Measurements from ENCODE around the gene POLR3C.

Gene POLR3C

DNA sequence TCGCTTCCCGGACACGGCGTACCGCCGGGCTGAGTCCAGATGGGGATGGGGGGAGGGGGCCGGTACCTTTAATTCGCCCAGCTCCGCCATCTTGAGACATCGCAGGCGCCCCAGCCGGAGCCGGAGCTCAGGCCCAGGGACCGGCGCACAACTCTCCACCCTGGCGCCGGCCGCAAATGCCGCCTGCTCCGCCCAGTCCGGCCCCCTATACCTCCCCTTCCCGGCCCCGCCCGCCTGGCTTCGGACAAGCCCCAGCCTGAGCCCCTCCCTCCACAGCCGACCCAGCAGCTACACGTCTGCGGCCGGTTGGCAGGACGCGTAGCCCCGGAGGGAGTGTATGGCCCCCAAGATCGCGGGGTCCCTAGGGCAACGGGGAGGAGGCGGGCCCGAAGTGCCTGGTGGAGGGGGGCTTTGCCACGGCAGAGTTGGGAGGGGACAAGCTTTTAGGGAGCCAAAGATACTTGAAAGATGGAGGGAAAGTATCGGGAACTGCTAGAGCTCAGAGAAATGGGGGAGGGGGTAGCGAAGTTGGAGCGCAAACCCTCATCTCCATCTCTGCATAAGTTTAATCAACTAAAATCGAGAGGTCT is 35.0 kb downstream of the POLR3C start, which contains the start of gene PIAS3:
Gene PIAS3 (minus strand): TSS at position 181 of the 590 bp plus-strand sequence. CDS start 91 bp downstream, at position 90.
- no peaks in the 10 kb centered on the region for H3K27me3 ChIP-seq (ENCODE audit: control insufficient read depth, insufficient read depth, low read length)
- H3K27ac ChIP-seq (ENCODE audit: low read depth, low read length): peak within 1 kb of the TSS; percentile 86
- H3K9ac ChIP-seq (ENCODE audit: low read length): peak within 1 kb of the TSS; percentile 58
- H3K4me1 ChIP-seq (ENCODE audit: control insufficient read depth, insufficient read depth, low read length): peaks cover 9% of the 10 kb centered on the region
- peaks cover 22% of the 10 kb centered on the region for H3K36me3 ChIP-seq (ENCODE audit: control insufficient read depth, insufficient read depth, low read length)
- H3K4me3 ChIP-seq (ENCODE audit: low read length): peak within 1 kb of the TSS; percentile 92

GRCh38 chr1:145859491-145860023 is 35.6 kb downstream of the POLR3C start:
- H3K36me3 ChIP-seq (ENCODE audit: control insufficient read depth, insufficient read depth, low read length): peaks cover 16% of the 10 kb centered on the region
- H3K27ac ChIP-seq (ENCODE audit: low read depth, low read length): peak overlapping the region; percentile 86
- H3K4me1 ChIP-seq (ENCODE audit: control insufficient read depth, insufficient read depth, low read length): peaks cover 9% of the 10 kb centered on the region
- H3K4me3 ChIP-seq (ENCODE audit: low read length): peak overlapping the region; percentile 82
- H3K9ac ChIP-seq (ENCODE audit: low read length): peak overlapping the region; percentile 58
- no peaks in the 10 kb centered on the region for H3K27me3 ChIP-seq (ENCODE audit: control insufficient read depth, insufficient read depth, low read length)

DNA sequence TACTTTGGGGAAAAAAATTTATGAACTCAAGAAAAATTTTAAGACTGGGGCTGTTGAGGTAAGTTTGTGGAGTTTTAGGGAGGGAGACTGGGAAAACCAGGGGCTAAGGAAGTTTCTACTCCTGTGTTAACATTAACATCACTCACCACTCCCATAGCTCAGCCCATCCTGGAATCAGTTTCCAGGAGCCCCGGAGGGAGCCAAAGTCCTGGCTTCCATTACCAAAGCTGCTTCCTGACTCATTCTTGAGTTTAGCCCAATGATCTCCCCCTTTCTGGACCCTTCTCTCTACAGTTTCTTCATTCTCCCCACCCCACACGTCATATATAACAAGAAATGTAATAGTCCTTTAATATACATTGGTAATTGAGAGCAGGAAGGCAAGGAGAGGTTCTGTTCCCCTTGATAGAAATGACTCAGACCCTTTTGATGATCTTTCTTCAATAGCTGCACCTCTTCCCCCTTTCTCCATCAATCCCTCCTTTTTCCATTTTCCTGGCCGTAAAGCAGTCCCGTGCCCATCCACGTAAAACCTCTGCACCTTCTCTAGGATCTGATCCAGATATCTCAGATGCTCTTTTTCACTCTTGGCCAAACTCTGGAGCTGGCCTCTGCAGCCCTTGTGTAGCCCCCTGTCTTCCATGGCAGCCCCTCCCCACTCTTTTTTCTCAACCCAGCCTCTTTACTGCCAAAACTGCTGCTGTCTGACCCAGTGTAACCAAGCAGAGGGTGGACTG is 39.5 kb downstream of the POLR3C start:
- no peak overlapping the region for H3K4me3 ChIP-seq (ENCODE audit: low read length)
- no peaks in the 10 kb centered on the region for H3K36me3 ChIP-seq (ENCODE audit: control insufficient read depth, insufficient read depth, low read length)
- H3K27me3 ChIP-seq (ENCODE audit: control insufficient read depth, insufficient read depth, low read length): no peaks in the 10 kb centered on the region
- no peak overlapping the region for H3K27ac ChIP-seq (ENCODE audit: low read depth, low read length)
- H3K9ac ChIP-seq (ENCODE audit: low read length): no peak overlapping the region
- peaks cover 5% of the 10 kb centered on the region for H3K4me1 ChIP-seq (ENCODE audit: control insufficient read depth, insufficient read depth, low read length)

GRCh38 chr1:145868232-145868631 is 44.2 kb downstream of the POLR3C start:
- Histone ChIP-seq H3K4me1 (ENCODE audit: control insufficient read depth, insufficient read depth, low read length) (peaks cover 4% of the 10 kb centered on the region), H3K4me3 (ENCODE audit: low read length) (no peak overlapping the region), H3K9ac (ENCODE audit: low read length) (no peak overlapping the region), H3K27me3 (ENCODE audit: control insufficient read depth, insufficient read depth, low read length) (no peaks in the 10 kb centered on the region), H3K27ac (ENCODE audit: low read depth, low read length) (no peak overlapping the region), H3K36me3 (ENCODE audit: control insufficient read depth, insufficient read depth, low read length) (no peaks in the 10 kb centered on the region)

GRCh38 chr1:145871994-145872924 is 48.3 kb downstream of the POLR3C start:
- Histone ChIP-seq H3K4me3 (ENCODE audit: low read length) (peak overlapping the region; percentile 51), H3K36me3 (ENCODE audit: control insufficient read depth, insufficient read depth, low read length) (no peaks in the 10 kb centered on the region), H3K9ac (ENCODE audit: low read length) (peak overlapping the region; percentile 1), H3K27ac (ENCODE audit: low read depth, low read length) (peak overlapping the region; percentile 83), H3K27me3 (ENCODE audit: control insufficient read depth, insufficient read depth, low read length) (no peaks in the 10 kb centered on the region), H3K4me1 (ENCODE audit: control insufficient read depth, insufficient read depth, low read length) (peaks cover 4% of the 10 kb centered on the region)

DNA sequence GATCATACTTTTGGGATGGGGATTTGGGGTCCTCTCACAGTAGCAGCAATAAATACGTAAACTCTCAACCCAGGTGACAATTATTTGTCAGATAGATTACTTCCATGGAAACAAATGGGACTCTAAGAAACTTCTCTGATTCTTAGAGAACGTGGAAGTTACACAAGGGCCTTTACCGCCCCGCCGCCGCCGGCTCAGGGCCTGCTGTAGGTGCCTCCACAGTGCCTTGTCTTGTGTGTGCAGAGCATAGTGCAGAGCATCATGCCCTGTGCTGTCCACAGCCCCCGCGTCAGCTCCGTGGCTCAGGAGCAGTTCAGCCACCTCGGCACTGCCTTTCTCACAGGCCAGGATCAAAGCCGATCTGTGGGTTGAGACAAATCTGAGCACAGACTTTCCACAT is 50.6 kb downstream of the POLR3C start:
- Histone ChIP-seq H3K4me1 (ENCODE audit: control insufficient read depth, insufficient read depth, low read length) (peaks cover 4% of the 10 kb centered on the region), H3K9ac (ENCODE audit: low read length) (no peak overlapping the region), H3K4me3 (ENCODE audit: low read length) (no peak overlapping the region), H3K27me3 (ENCODE audit: control insufficient read depth, insufficient read depth, low read length) (no peaks in the 10 kb centered on the region), H3K27ac (ENCODE audit: low read depth, low read length) (no peak overlapping the region), H3K36me3 (ENCODE audit: control insufficient read depth, insufficient read depth, low read length) (no peaks in the 10 kb centered on the region)

DNA sequence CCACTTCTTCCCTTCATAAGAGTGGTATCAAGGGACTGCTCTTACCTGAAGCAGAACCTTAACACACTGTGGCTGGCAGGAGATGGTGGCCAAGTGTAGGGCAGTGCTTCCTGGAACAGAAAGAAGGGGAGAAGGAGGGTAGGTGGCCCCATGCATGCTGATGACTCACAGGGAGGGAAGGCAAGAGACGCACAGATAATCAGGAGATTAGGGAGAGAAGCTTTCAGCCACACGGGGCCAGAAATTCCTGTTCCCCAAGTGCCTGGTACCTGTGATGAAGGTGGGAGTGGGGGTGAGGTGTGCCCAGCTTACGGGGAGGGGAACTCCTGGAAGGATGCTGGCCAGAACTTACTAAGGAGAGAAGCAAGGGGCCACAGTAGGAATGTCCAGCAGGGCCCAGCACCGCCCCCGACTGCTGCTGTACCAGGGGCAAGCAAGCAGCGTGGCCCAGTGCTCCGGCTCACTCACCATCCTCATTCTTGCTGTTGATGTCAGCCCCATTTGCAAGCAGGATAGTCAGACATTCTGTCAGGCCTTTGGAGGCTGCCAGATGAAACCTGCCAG is 54.0 kb downstream of the POLR3C start:
- Histone ChIP-seq H3K27me3 (ENCODE audit: control insufficient read depth, insufficient read depth, low read length) (no peaks in the 10 kb centered on the region), H3K4me1 (ENCODE audit: control insufficient read depth, insufficient read depth, low read length) (no peaks in the 10 kb centered on the region), H3K36me3 (ENCODE audit: control insufficient read depth, insufficient read depth, low read length) (no peaks in the 10 kb centered on the region), H3K9ac (ENCODE audit: low read length) (no peak overlapping the region), H3K27ac (ENCODE audit: low read depth, low read length) (no peak overlapping the region), H3K4me3 (ENCODE audit: low read length) (no peak overlapping the region)

DNA sequence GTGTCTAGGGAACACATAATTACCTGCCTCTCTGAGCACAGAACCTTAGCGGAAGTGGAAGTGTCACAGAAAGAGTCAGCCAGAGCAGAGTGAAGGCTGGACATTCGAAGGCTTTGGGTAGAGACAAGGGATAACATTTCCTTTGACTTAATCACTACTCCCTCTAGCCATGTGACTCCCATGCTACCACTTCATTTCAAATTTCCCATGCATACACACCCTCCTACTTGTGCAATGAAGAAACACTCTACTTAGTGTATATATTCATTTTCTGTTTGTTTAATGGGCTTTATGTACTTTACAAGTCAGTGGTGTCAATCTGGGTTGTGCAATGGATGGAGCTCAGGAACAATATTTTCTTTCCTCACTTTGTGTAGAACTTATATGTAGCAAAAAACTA is 54.7 kb downstream of the POLR3C start:
- H3K27ac ChIP-seq (ENCODE audit: low read depth, low read length): no peak overlapping the region
- no peak overlapping the region for H3K4me3 ChIP-seq (ENCODE audit: low read length)
- no peaks in the 10 kb centered on the region for H3K4me1 ChIP-seq (ENCODE audit: control insufficient read depth, insufficient read depth, low read length)
- H3K36me3 ChIP-seq (ENCODE audit: control insufficient read depth, insufficient read depth, low read length): no peaks in the 10 kb centered on the region
- H3K9ac ChIP-seq (ENCODE audit: low read length): no peak overlapping the region
- no peaks in the 10 kb centered on the region for H3K27me3 ChIP-seq (ENCODE audit: control insufficient read depth, insufficient read depth, low read length)

- Histone ChIP-seq H3K4me1 (ENCODE audit: control insufficient read depth, insufficient read depth, low read length) (no peaks in the 10 kb centered on the region), H3K27me3 (ENCODE audit: control insufficient read depth, insufficient read depth, low read length) (no peaks in the 10 kb centered on the region), H3K36me3 (ENCODE audit: control insufficient read depth, insufficient read depth, low read length) (no peaks in the 10 kb centered on the region), H3K27ac (ENCODE audit: low read depth, low read length) (no peak overlapping the region), H3K9ac (ENCODE audit: low read length) (no peak overlapping the region), H3K4me3 (ENCODE audit: low read length) (no peak overlapping the region)
Measured at GRCh38 chr1:145879775-145880174, 55.8 kb downstream of the POLR3C start.

DNA sequence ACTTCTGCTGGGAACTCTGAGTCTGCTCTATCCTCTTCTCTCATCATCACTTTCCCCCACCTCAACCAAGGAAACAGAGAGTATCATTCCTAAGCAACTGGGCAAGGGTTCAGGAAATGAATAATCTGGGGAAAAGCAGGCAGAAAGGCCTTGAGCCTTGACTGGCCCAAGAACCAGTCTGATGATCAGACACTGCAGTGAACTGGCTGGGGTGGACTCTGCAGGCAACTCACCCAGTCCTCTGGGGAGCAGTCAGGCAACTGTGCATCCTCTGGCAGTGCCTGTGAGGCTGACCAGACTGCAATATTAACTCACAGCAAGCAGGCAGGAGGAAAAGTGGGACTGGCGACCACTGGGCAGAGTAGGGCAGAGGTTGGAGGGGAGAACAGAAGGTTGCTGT is 60.7 kb downstream of the POLR3C start:
- Histone ChIP-seq H3K36me3 (ENCODE audit: control insufficient read depth, insufficient read depth, low read length) (no peaks in the 10 kb centered on the region), H3K4me1 (ENCODE audit: control insufficient read depth, insufficient read depth, low read length) (no peaks in the 10 kb centered on the region), H3K27ac (ENCODE audit: low read depth, low read length) (no peak overlapping the region), H3K9ac (ENCODE audit: low read length) (no peak overlapping the region), H3K27me3 (ENCODE audit: control insufficient read depth, insufficient read depth, low read length) (no peaks in the 10 kb centered on the region), H3K4me3 (ENCODE audit: low read length) (no peak overlapping the region)

GRCh38 chr1:145885738-145886287 is 61.8 kb downstream of the POLR3C start, which contains the start of gene ANKRD35:
Gene ANKRD35, minus strand, starts transcription at chr1:145885866. Its CDS starts 108 bp downstream, at chr1:145885758.
- Histone ChIP-seq H3K4me3 (ENCODE audit: low read length) (peak within 1 kb of the TSS; percentile 64), H3K4me1 (ENCODE audit: control insufficient read depth, insufficient read depth, low read length) (no peaks in the 10 kb centered on the region), H3K27me3 (ENCODE audit: control insufficient read depth, insufficient read depth, low read length) (no peaks in the 10 kb centered on the region), H3K27ac (ENCODE audit: low read depth, low read length) (no peak within 1 kb of the TSS), H3K9ac (ENCODE audit: low read length) (no peak within 1 kb of the TSS), H3K36me3 (ENCODE audit: control insufficient read depth, insufficient read depth, low read length) (no peaks in the 10 kb centered on the region)

Measured in rectal smooth muscle tissue (tissue), 1 donor.